ENCODE results near the gene INAFM1.

GRCh38 chr19:47275791-47276461, 1.2 kb downstream of the INAFM1 start:
- TF ChIP-seq CTCF (IDR thresholded peaks at IDR 0.05; ENCODE audit: poor library complexity): no peak
- no peak for TF ChIP-seq EZH2 (IDR thresholded peaks at IDR 0.05; ENCODE audit: borderline replicate concordance)
- no peak for TF ChIP-seq EZH2phosphoT487 (IDR thresholded peaks at IDR 0.05; ENCODE audit: low read depth, severe bottlenecking, unreplicated experiment)
